Activated gamma-delta T cell treated with Interleukin-2 at 50 U/mL for 16 hours (primary cell): Measurements from ENCODE around the gene TTN.
"Not testable (repeated sequence)": the region's sequence is repeated elsewhere in the genome, so short reads cannot be mapped to it uniquely, and the experiment has no call there.

Experiments
- DNase-seq: peaks from one replicate; pipeline ENCODE4 v3.0.0-alpha.2; 2020

TTN gene

GRCh38 chr2:178732913-178733312 is 74.3 kb downstream of the TTN start:
- no peak for DNase-seq

- DNase-seq, result no peak
Measured at GRCh38 chr2:178731300-178731699, 75.9 kb downstream of the TTN start.

- DNase-seq, result no peak
Measured at GRCh38 chr2:178730049-178730448, 77.2 kb downstream of the TTN start.

GRCh38 chr2:178723786-178724346 is 83.4 kb downstream of the TTN start:
- DNase-seq, result no peak

- no peak for DNase-seq
Measured at GRCh38 chr2:178722296-178722695, 84.9 kb downstream of the TTN start.

GRCh38 chr2:178718988-178719387 is 88.2 kb downstream of the TTN start:
- no peak for DNase-seq

- DNase-seq, result no peak
Measured at GRCh38 chr2:178718283-178718682, 88.9 kb downstream of the TTN start.

- no peak for DNase-seq
Measured at GRCh38 chr2:178716394-178716793, 90.8 kb downstream of the TTN start.

GRCh38 chr2:178715366-178715765 is 91.9 kb downstream of the TTN start:
- DNase-seq, result no peak

GRCh38 chr2:178707476-178707875 is 99.7 kb downstream of the TTN start:
- no peak for DNase-seq

GRCh38 chr2:178704876-178705275 is 102.3 kb downstream of the TTN start:
- no peak for DNase-seq

- no peak for DNase-seq
Measured at GRCh38 chr2:178702361-178702760, 104.9 kb downstream of the TTN start.

GRCh38 chr2:178700922-178701342 is 106.3 kb downstream of the TTN start:
- no peak for DNase-seq

GRCh38 chr2:178700136-178700535 is 107.1 kb downstream of the TTN start:
- no peak for DNase-seq

GRCh38 chr2:178692845-178693244 is 114.4 kb downstream of the TTN start:
- DNase-seq, result no peak

GRCh38 chr2:178689808-178690207 is 117.4 kb downstream of the TTN start:
- no peak for DNase-seq

GRCh38 chr2:178683877-178684276 is 123.3 kb downstream of the TTN start:
- DNase-seq, result no peak

- DNase-seq, result no peak
Measured at GRCh38 chr2:178681081-178681480, 126.1 kb downstream of the TTN start.

GRCh38 chr2:178679891-178680290 is 127.3 kb downstream of the TTN start:
- DNase-seq, result no peak

GRCh38 chr2:178677599-178677998 is 129.6 kb downstream of the TTN start:
- DNase-seq, result no peak

- no peak for DNase-seq
Measured at GRCh38 chr2:178676046-178676445, 131.2 kb downstream of the TTN start.

- DNase-seq, result no peak
Measured at GRCh38 chr2:178674122-178674521, 133.1 kb downstream of the TTN start.

GRCh38 chr2:178666458-178666857 is 140.8 kb downstream of the TTN start:
- DNase-seq, result no peak

- not testable (repeated sequence) for DNase-seq
Measured at GRCh38 chr2:178658480-178658879, 148.7 kb downstream of the TTN start.

- DNase-seq, result no peak
Measured at GRCh38 chr2:178650554-178650953, 156.7 kb downstream of the TTN start.

GRCh38 chr2:178644919-178645318 is 162.3 kb downstream of the TTN start:
- no peak for DNase-seq
